Natural killer cell (primary cell): ENCODE measurements around the gene LCN1. TPM values are rescaled to one million over a fixed set of nuclear protein-coding genes. Genes with fewer than 3 reads are reported as not detected.
"Not testable (repeated sequence)": the region's sequence is repeated elsewhere in the genome, so short reads cannot be mapped to it uniquely, and the experiment has no call there.

ENCODE experiments used
- ATAC-seq, 3 donors: fragments of 150-1000 bp in 2 of 3; fragments of 200-7000 bp in 1 of 3; cut with Tn5 transposase; 1 replicate in 1 of 3; 2 replicates in 2 of 3; pipeline ENCODE4 v1.10.0; 2021; ENCODE audit warnings: mild to moderate bottlenecking in 2 of 3, moderate library complexity in 2 of 3
- DNase-seq, 2 donors: peaks; one replicate each; pipeline versions ENCODE4 v3.0.0 to v3.0.0-alpha.2; 2013 to 2021; ENCODE audit warnings: mixed read lengths in 1 of 2
- H3K27ac ChIP-seq: one replicate; pipeline ENCODE4 v1.5.1; 2013; ENCODE audit warnings: mild to moderate bottlenecking, low read length
- H3K27me3 ChIP-seq: one replicate; pipeline ENCODE4 v1.6.1; 2013; ENCODE audit warnings: low read length; ENCODE audit not compliant: control insufficient read depth, insufficient read depth
- H3K36me3 ChIP-seq: one replicate; pipeline ENCODE4 v1.6.1; 2013; ENCODE audit warnings: low read length; ENCODE audit not compliant: control insufficient read depth, insufficient read depth
- H3K4me1 ChIP-seq: one replicate; pipeline ENCODE4 v1.6.1; 2013; ENCODE audit warnings: low read length; ENCODE audit not compliant: control insufficient read depth, insufficient read depth
- H3K4me3 ChIP-seq: one replicate; pipeline ENCODE4 v1.5.1; 2013; ENCODE audit warnings: low read length
- H3K9me3 ChIP-seq: one replicate; pipeline ENCODE4 v1.6.1; 2013; ENCODE audit warnings: low read length; ENCODE audit not compliant: control insufficient read depth, insufficient read depth
- H3K27ac Mint-ChIP-seq, 2 donors: one replicate each; pipeline ENCODE4 v1.8.0; 2022; ENCODE audit warnings: mild to moderate bottlenecking in 2 of 2, mixed read lengths in 2 of 2, moderate library complexity in 1 of 2
- H3K27me3 Mint-ChIP-seq, 2 donors: one replicate each; pipeline ENCODE4 v1.8.0; 2022; ENCODE audit warnings: low read depth in 2 of 2, mixed read lengths in 2 of 2
- H3K36me3 Mint-ChIP-seq: one replicate; pipeline ENCODE4 v1.8.0; 2022; ENCODE audit warnings: mixed read lengths
- H3K4me1 Mint-ChIP-seq, 2 donors: one replicate each; pipeline ENCODE4 v1.8.0; 2022; ENCODE audit warnings: mixed read lengths in 2 of 2
- H3K4me3 Mint-ChIP-seq: one replicate; pipeline ENCODE4 v1.8.0; 2022; ENCODE audit warnings: mild to moderate bottlenecking, moderate library complexity, mixed read lengths
- H3K9me3 Mint-ChIP-seq, 2 donors: one replicate each; pipeline ENCODE4 v1.8.0; 2022; ENCODE audit warnings: mixed read lengths in 2 of 2
- CTCF ChIP-seq: fragments of 200-600 bp; IDR thresholded peaks from one replicate; pipeline ENCODE4 v1.8.0; 2022; ENCODE audit warnings: antibody characterized with exemption
- WGBS: methylation state at CpG from one replicate; pipeline ENCODE4 v1.1.7; 2013; ENCODE audit warnings: missing lambda C conversion rate; ENCODE audit not compliant: insufficient coverage; 5-methylcytosine and 5-hydroxymethylcytosine counted together
- intact Hi-C: fragments of 100-400 bp; cut with micrococcal nuclease; formaldehyde crosslinking; loops from one replicate; pipeline ENCODE4 v1.14.2; 2022
- total RNA-seq, 4 donors: library from RNA; stranded (reverse); fragments of 120-200 nt in 1 of 4; gene quantifications; one replicate each; pipeline versions ENCODE4 v1.2.3 to v1.2.4, GENCODE V29; 2013 to 2022

The LCN1 gene
- total RNA-seq, 3 donors from 2014 or later (not counting 1 experiment from before 2014, with no cell fraction given), result not detected

- 91% methylated on average over 10 of the region's 10 CpGs for WGBS
- H3K27me3 Mint-ChIP-seq, result peaks cover 12 to 22% of the 10 kb centered on the region in 2 donors
These were observed 9.9 kb downstream of the LCN1 start for GRCh38 chr9:135531096-135531495.

GRCh38 chr9:135533113-135533512, 11.9 kb downstream of the LCN1 start:
- TF ChIP-seq CTCF, result no peak
- intact Hi-C loops, result no loop called here
- 90% methylated on average over 3 of the region's 3 CpGs for WGBS

More at GRCh38 chr9:135531096-135531495, 9.9 kb downstream of the LCN1 start:
- Mint-ChIP-seq H3K27ac (no peak overlapping the region), H3K9me3 (no peaks in the 10 kb centered on the region), H3K4me3 (no peak overlapping the region), H3K4me1 (no peaks in the 10 kb centered on the region), H3K36me3 (no peaks in the 10 kb centered on the region)
- peaks cover 2% of the 10 kb centered on the region for H3K27me3 ChIP-seq
- no peaks in the 10 kb centered on the region for H3K9me3 ChIP-seq
- H3K36me3 ChIP-seq, result no peaks in the 10 kb centered on the region
- H3K4me3 ChIP-seq, result no peak overlapping the region
- no peaks in the 10 kb centered on the region for H3K4me1 ChIP-seq
- H3K27ac ChIP-seq, result no peak overlapping the region
- TF ChIP-seq CTCF, result no peak
- ATAC-seq (no peak), DNase-seq (no peak)
- intact Hi-C loops, result no loop called here

GRCh38 chr9:135533674-135534073, 12.4 kb downstream of the LCN1 start:
- H3K9me3 Mint-ChIP-seq, result no peaks in the 10 kb centered on the region
- Histone ChIP-seq H3K36me3 (no peaks in the 10 kb centered on the region), H3K27me3 (peaks cover 2% of the 10 kb centered on the region), H3K9me3 (no peaks in the 10 kb centered on the region), H3K4me1 (no peaks in the 10 kb centered on the region), H3K4me3 (no peak overlapping the region), H3K27ac (no peak overlapping the region)
- H3K4me3 Mint-ChIP-seq, result no peak overlapping the region
- TF ChIP-seq CTCF, result no peak
- 86% methylated on average over 12 of the region's 12 CpGs for WGBS
- DNase-seq (no peak), ATAC-seq (no peak)
- intact Hi-C loops, result no loop called here
- H3K36me3 Mint-ChIP-seq, result no peaks in the 10 kb centered on the region
- H3K27ac Mint-ChIP-seq, result no peak overlapping the region
- peaks cover 16 to 22% of the 10 kb centered on the region in 2 donors for H3K27me3 Mint-ChIP-seq
- no peaks in the 10 kb centered on the region for H3K4me1 Mint-ChIP-seq

More at GRCh38 chr9:135533113-135533512, 11.9 kb downstream of the LCN1 start:
- Mint-ChIP-seq H3K36me3 (no peaks in the 10 kb centered on the region), H3K27ac (no peak overlapping the region), H3K9me3 (no peaks in the 10 kb centered on the region), H3K4me3 (no peak overlapping the region), H3K4me1 (no peaks in the 10 kb centered on the region), H3K27me3 (peaks cover 16 to 22% of the 10 kb centered on the region in 2 donors)
- H3K27me3 ChIP-seq, result peaks cover 2% of the 10 kb centered on the region
- H3K36me3 ChIP-seq, result no peaks in the 10 kb centered on the region
- H3K4me3 ChIP-seq, result no peak overlapping the region
- H3K9me3 ChIP-seq, result no peaks in the 10 kb centered on the region
- no peaks in the 10 kb centered on the region for H3K4me1 ChIP-seq
- DNase-seq (no peak), ATAC-seq (peak in 1 of 3 donors; percentile 19)
- H3K27ac ChIP-seq, result no peak overlapping the region

GRCh38 chr9:135534192-135534711, 13.0 kb downstream of the LCN1 start:
- H3K27ac ChIP-seq, H3K36me3 Mint-ChIP-seq, H3K4me3 ChIP-seq, H3K4me1 ChIP-seq, H3K4me1 Mint-ChIP-seq, H3K9me3 ChIP-seq, ATAC-seq, H3K27ac Mint-ChIP-seq, H3K27me3 ChIP-seq, intact Hi-C loops, H3K36me3 ChIP-seq, H3K9me3 Mint-ChIP-seq, H3K4me3 Mint-ChIP-seq: not testable (repeated sequence)
- H3K27me3 Mint-ChIP-seq, result peaks cover 19 to 27% of the 10 kb centered on the region in 2 donors
- DNase-seq, result peak in 1 of 2 donors; percentile 0
- WGBS, result 27% methylated on average over 10 of the region's 10 CpGs

- H3K9me3 Mint-ChIP-seq, H3K27ac Mint-ChIP-seq, H3K36me3 Mint-ChIP-seq, H3K27me3 ChIP-seq, H3K36me3 ChIP-seq, H3K27ac ChIP-seq, ATAC-seq, H3K4me1 ChIP-seq, DNase-seq, intact Hi-C loops, H3K9me3 ChIP-seq, H3K4me3 ChIP-seq, H3K4me1 Mint-ChIP-seq, H3K4me3 Mint-ChIP-seq: not testable (repeated sequence)
- WGBS, result 90% methylated on average over 4 of the region's 4 CpGs
- H3K27me3 Mint-ChIP-seq, result peaks cover 21 to 32% of the 10 kb centered on the region in 2 donors
These were observed 13.6 kb downstream of the LCN1 start for GRCh38 chr9:135534826-135535225.

- H3K27ac Mint-ChIP-seq, H3K4me3 Mint-ChIP-seq, H3K27ac ChIP-seq, H3K36me3 Mint-ChIP-seq, H3K36me3 ChIP-seq, H3K4me1 Mint-ChIP-seq, ATAC-seq, H3K27me3 ChIP-seq, H3K9me3 Mint-ChIP-seq, DNase-seq, H3K4me3 ChIP-seq, H3K9me3 ChIP-seq, intact Hi-C loops, H3K4me1 ChIP-seq: not testable (repeated sequence)
- H3K27me3 Mint-ChIP-seq, result peaks cover 21 to 39% of the 10 kb centered on the region in 2 donors
- WGBS, result 84% methylated on average over 13 of the region's 13 CpGs
These were observed 14.4 kb downstream of the LCN1 start for GRCh38 chr9:135535631-135536030.
